DLD1 (cell line): ENCODE data around the gene APOO.

Experiments
- in situ Hi-C: cut with HindIII; loops from 2 replicates; pipeline ENCODE4 v1.10.0; 2017; ENCODE audit warnings: low sequenced_read_pairs

Gene APOO

GRCh38 chrX:23821847-23822246, 85.9 kb downstream of the APOO start:
- in situ Hi-C loops = no loop called here

- in situ Hi-C loops = no loop called here
These were observed 87.4 kb downstream of the APOO start for GRCh38 chrX:23820235-23820782.

DNA sequence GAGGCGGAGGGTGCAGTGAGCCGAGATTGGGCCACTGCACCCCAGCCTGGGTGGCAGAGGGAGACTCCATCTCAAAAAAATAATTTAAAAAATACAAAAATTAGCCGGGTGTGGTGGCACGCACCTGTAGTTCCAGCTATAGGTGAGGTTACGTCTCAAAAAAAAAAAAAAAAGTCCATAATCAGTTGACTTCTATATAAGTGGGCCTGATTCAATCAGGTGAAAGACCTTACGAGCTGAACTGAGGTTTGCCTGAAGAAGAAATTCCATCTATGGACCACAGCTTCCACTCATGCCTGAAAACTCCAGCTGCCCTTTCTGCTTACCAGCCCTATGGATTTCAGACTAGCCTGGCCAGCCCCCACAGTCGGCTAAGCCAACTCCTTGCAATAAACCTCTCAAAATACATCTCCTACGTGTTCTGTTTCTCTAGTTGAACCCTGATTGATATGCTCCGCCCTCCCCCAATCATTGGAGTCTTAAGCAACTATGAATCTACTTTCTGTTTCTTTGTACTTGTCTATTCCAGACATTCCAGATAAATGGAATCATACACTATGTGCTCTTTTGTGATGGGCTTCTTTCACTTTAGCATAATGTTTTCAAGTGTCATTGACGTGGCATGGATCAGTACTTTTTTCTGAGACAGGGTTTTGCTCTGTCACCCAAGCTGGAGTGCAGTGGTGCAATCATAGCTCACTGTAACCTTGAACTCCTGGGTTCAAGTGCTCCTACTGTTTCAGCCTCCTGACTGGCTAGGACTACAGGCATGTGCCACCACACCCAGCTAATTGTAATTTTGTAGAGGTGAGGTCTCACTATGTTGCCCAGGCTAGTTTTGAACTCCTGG, 88.1 kb downstream of the APOO start:
- in situ Hi-C loops = no loop called here

GRCh38 chrX:23817979-23818336, 89.8 kb downstream of the APOO start:
- in situ Hi-C loops = no loop called here

DNA sequence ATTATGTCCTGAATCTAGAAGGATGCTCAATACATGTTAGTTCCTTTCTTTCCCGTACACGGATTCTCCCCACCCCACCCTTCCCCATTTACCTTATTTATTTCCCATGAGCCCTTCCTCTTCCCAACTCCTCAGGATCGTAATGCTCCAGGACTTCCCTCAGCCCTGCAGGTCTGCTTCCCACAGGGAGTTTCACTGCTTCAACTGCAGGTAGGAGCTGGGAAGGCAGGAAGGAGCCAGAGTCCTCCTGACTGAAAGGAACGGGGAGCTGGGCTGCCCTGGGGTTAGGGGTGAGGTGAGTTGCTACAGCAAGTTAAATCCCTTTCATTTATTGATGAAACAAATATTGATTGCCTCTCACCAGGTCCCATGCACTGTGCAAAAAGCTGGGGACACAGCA, 91.6 kb downstream of the APOO start:
- in situ Hi-C loops = no loop called here

DNA sequence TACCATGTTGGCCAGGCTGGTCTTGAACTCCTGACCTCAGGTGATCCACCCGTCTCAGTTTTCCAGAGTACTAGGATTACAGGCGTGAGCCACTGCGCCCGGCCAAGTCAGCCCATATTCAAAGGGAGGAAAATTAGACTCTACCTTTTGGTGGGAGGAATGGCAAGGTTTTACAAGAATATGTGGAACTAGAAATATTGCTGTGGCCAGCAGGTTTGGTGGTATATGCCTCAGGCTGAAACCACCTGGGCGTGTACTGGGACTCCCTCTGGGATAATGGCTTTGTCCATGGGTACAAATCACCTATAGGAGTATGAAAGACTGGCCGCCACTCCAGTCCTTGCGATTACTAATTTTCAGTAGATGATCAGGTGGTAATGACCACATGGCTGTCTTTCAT, 92.4 kb downstream of the APOO start:
- in situ Hi-C loops = no loop called here

- in situ Hi-C loops = no loop called here
These were observed 93.9 kb downstream of the APOO start for GRCh38 chrX:23813808-23814207.

GRCh38 chrX:23811656-23812055, 96.1 kb downstream of the APOO start:
- in situ Hi-C loops = no loop called here

DNA sequence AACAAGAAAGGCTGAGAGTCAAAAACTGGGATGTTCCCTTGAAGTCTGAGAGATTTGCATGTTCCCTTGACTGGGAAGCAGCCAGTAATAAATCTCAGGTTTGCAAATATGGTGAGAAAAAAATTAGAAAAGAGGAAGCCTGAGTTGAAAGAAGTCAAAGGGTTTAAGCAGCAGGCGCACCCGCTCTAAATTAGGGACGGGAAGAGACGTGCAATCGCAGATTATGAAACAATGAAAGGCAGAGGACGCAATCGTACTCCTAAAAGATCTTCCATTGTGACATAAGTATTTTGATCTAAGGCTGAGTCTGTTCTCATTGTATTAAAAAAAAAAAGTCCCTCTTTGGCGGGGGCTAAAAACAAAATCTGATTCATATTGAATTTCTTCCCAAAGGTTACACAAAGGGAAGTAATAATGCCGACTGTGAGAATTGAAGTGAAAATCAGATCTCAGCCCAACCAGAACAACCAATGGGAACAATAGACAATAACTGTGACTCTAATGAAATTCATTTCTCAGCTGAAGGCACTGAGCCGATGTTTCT, 96.6 kb downstream of the APOO start:
- in situ Hi-C loops = no loop called here

GRCh38 chrX:23810279-23810678, 97.5 kb downstream of the APOO start:
- in situ Hi-C loops = no loop called here

GRCh38 chrX:23805389-23805788, 102.3 kb downstream of the APOO start:
- in situ Hi-C loops = no loop called here

DNA sequence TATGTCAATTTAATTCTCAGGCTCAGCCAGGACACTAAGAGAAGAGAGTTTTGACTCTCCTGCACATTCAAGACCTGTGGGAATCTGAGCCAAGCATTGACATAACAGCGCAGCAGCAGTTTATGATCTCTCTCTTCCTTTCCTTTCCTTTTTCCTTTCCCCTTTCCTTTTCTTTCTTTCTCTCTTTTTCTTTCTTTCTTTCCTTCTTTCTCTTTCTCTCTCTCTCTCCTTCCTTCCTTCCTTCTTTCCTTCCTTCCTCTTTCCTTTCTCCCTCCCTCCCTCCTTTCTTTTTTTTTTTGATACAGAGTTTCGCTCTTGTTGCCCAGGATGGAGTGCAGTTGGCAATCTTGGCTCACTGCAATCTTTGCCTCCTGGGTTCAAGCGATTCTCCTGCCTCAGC, 103.2 kb downstream of the APOO start:
- in situ Hi-C loops = no loop called here

DNA sequence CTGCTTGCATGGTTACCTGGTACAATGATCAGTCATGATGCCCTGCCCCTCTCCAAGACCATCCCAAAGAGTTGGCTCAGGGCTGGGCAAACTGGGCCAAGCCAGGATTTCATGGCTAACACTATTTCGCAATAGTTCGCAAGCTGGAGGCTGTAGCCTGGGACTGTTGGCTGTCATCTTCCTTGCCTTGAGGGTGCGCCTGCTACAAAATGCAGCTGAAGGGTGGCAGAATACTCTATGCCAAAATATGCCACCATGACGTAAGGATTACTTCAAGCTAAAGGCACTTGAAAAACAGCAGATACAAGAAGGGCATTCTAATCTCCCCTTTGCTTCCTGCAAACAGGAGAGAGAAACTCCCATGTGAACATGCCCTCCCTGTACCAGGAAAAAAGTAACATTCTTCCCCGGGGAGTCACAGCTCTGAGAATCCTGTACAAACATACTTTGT, 103.8 kb downstream of the APOO start:
- in situ Hi-C loops = no loop called here

GRCh38 chrX:23802431-23802830, 105.3 kb downstream of the APOO start:
- in situ Hi-C loops = no loop called here

DNA sequence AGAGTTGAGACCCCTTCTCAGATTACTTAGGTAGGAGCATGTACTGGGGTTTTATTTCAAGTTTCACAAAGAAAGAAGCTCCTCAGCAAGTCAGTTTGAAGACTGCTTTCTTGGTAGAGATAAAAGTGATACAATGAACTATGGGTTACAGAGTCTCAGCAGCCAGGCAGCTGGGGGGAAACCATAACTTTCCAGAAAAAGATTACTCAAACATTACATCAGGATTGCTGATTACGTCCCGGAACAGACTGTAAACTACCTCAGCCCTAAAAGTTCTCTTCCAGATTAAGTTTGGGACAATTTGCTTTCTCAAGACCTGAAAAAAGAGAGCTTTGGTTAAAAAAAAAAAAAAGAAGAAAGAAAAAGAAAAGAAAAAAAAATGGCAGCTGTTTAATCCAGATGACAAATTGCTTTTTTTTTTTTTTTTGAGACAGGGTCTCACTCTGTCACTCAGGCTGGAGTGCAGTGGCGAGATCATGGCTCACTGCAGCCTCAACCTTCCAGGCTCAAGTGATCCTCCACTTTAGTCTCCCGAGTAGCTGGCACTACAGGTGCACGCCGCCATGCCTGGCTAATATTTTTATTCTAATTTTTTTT, 108.2 kb downstream of the APOO start:
- in situ Hi-C loops = no loop called here

DNA sequence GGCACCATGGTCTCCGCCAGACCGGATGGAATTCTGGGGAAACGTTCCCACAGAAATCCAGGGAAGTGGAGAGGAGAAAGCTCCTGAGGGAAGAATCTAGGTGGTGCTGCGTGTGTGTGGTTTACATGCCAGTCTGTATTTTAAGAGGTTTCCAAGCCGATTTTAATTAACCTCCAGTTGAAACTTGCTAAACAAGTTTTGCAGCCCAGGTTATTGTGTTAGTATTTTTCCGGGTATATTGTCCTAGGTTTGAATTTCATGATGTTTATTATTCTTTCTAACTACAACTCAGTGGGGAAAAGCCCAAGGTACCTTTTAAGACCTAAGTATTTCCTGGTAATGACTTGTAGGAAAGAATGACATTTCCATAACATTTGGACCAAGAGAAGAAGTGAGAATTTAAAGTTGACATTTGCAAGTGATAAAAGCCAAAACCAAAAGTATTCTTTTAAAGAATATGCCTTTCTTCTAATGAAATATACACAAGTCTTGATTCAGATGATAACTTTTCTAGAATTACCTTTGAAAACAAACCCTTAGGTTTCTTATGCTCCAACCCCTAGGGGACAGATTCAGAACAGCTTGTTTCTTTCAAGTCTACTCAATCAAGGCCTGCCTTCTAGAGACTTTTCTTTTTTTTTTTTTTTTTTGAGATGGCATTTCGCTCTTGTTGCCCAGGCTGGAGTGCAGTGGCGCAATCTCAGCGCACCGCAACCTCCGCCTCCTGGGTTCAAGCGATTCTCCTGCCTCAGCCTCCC, 110.2 kb downstream of the APOO start:
- in situ Hi-C loops = no loop called here

DNA sequence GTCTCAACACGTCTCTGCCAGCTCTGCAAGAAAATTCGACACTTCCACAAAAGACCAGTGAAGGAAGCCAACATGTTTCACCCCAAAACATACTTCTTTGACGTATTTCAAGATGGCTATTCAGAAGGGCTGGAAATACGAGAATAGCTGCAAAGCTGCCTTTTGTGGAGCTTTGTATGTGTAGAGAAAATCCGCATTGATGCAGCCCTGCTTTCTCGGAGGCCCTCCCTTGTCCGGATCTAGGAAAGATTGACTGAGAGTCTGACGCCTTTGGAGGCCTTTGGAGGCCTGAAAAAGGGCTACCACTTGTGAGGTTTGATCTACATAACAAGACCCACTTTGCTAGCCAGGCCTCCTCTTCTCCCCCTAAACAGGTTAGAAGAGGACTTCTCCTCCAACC, 112.5 kb downstream of the APOO start:
- in situ Hi-C loops = no loop called here

DNA sequence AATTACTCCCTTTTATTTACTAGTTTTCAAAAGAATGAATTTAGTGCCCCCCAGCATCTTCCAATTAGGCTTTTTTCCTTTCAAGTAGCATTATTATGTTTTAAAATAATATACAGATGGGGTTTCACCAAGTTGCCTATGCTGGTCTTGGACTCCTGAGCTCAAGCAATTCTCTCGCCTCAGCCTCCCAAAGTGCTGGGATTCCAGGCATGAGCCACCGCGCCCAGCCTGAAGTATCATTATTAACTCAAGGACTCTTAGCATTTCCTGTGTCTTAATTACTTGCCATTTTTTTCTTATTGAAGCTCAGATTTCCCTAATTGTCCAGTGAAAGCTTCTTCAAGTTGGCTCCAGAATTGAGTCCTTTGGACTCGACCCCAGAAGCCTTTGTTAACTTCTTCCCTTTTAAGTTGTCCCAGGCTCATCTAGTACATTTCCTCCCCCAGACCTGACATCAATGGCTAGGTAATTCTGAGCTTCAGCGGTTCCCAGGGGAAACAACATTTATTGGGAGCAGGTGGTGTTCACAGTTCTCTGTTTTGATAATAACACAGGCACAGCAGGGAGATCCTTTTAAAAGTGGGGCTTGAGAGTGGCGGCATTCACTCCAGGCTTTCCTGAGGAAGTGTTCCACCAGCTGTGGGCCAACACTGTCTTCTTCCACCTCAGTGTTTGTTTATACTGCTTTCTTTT, 114.7 kb downstream of the APOO start:
- in situ Hi-C loops = no loop called here

GRCh38 chrX:23790155-23790497, 117.6 kb downstream of the APOO start:
- in situ Hi-C loops = no loop called here

DNA sequence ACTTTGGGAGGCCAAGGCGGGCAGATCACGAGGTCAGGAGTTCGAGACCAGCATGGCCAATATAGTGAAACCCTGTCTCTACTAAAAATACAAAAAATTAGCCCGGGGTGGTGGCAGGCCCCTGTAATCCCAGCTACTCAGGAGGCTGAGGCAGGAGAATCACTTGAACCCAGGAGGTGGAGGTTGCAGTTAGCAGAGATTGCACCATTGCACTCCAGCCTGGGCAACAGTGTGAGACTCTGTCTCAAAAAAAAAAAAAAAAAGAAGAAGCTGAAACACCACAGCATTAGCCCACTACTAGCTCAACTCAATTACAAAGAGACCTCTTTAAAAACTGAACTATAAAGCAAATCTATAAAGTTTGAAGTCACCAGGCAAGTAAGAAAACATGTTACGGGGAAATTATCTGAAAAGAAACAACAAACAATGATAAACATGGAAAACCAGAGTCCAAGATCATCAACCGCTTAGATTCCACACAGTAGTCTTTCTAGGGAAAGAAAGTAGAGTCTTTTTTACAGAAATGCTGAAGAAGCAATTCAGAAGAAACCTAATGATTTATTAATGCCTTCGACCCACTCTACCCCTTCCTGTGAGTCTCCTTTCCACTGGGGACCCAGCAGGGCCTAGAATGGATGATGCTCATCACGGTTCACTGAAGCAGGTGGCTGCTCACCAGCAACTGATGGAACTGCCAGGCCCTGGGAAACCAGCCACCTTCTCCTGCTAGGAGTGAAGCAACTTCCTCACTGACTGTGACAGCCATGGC, 118.2 kb downstream of the APOO start:
- in situ Hi-C loops = no loop called here
